HepG2 (cell line): ENCODE data around the gene HELZ2. TPM values are rescaled to one million over a fixed set of nuclear protein-coding genes. Genes with fewer than 3 reads are reported as not detected.

Source experiments
- ATAC-seq: fragments of 200-7000 bp; cut with Tn5 transposase; 3 replicates; pipeline ENCODE4 v1.9.1; 2020; ENCODE audit warnings: mild to moderate bottlenecking, moderate library complexity
- BruUV-seq: library from RNA; stranded (reverse); fragments of 400-500 nt; replicated peaks from 2 replicates; lab custom pipeline; 2021; lab: Mats Ljungman, UMichigan
- CTCF ChIA-PET: fragments of 300-600 bp; formaldehyde crosslinking; extraction: SDS; loops from one replicate; lab custom pipeline; 2021; ENCODE audit warnings: low total read pairs, inconsistent platforms, low intra/inter-chr PET ratio; lab: Yijun Ruan, JAX
- POLR2A ChIA-PET: fragments of 350-600 bp; sonication (Branson Sonifier 250); formaldehyde crosslinking; loops from one replicate; lab custom pipeline; 2020; ENCODE audit warnings: antibody characterized with exemption, inconsistent platforms; lab: Yijun Ruan, JAX
- DNase-seq: peaks from one replicate; pipeline ENCODE4 v3.0.0-alpha.2; 2015; ENCODE audit warnings: low spot score
- FAIRE-seq: peaks from 3 replicates; lab custom pipeline; 2011; peaks lifted over from hg19 to GRCh38; lab: Jason Lieb, UNC
- H2AFZ ChIP-seq: one replicate; pipeline ENCODE4 v1.6.1; 2011; ENCODE audit warnings: low read length, inconsistent platforms
- H3K27ac ChIP-seq: fragments of 300-600 bp; 3 replicates; pipeline ENCODE4 v1.8.0; 2011; ENCODE audit warnings: mixed run types, mild to moderate bottlenecking, mixed read lengths, low read length, inconsistent platforms; ENCODE audit not compliant: insufficient read depth; ENCODE audit errors: extremely low read length
- H3K27me3 ChIP-seq, 2 experiments: fragments of 200-600 bp in 1 of 2; 2 replicates in 1 of 2; 3 replicates in 1 of 2; pipeline versions ENCODE4 v1.6.0 to v1.8.0; 2011; ENCODE audit warnings: low read length in 2 of 2, mild to moderate bottlenecking in 2 of 2, moderate library complexity in 2 of 2, inconsistent platforms in 1 of 2; ENCODE audit not compliant: insufficient read depth in 2 of 2, control insufficient read depth in 1 of 2
- H3K36me3 ChIP-seq, 2 experiments: fragments of 200-600 bp in 1 of 2; replicated peaks in 1 of 2; 2 replicates in 1 of 2; 3 replicates in 1 of 2; pipeline versions ENCODE4 v1.5.1 to v1.8.0; 2011; ENCODE audit warnings: low read length in 2 of 2, inconsistent platforms in 1 of 2; ENCODE audit not compliant: insufficient read depth in 2 of 2, control insufficient read depth in 1 of 2
- H3K4me1 ChIP-seq: 2 replicates; pipeline ENCODE4 v1.5.1; 2012; ENCODE audit warnings: low read length, inconsistent platforms; ENCODE audit not compliant: insufficient read depth
- H3K4me2 ChIP-seq: 2 replicates; pipeline ENCODE4 v1.6.0; 2011; ENCODE audit warnings: low read depth, low read length, inconsistent platforms
- H3K4me3 ChIP-seq, 3 experiments: fragments of 200-600 bp in 1 of 3; sonication (generic), shearing (Covaris generic) in 1 of 3; replicated peaks in 1 of 3; 2 replicates each; pipeline ENCODE4 v1.5.1; 2011 to 2016; ENCODE audit warnings: low read length in 3 of 3, inconsistent platforms in 2 of 3, low read depth in 2 of 3, mild to moderate bottlenecking in 2 of 3, control low read depth in 1 of 3, mixed read lengths in 1 of 3; ENCODE audit not compliant: insufficient read depth in 1 of 3
- H3K79me2 ChIP-seq: one replicate; pipeline ENCODE4 v1.6.1; 2011; ENCODE audit warnings: low read length, inconsistent platforms; ENCODE audit not compliant: insufficient read depth
- H3K9ac ChIP-seq: 2 replicates; pipeline ENCODE4 v1.6.0; 2011; ENCODE audit warnings: mild to moderate bottlenecking, low read depth, low read length, inconsistent platforms; ENCODE audit not compliant: insufficient read depth
- H3K9me3 ChIP-seq: 2 replicates; pipeline ENCODE4 v1.5.1; 2012; ENCODE audit warnings: mild to moderate bottlenecking, low read length
- H4K20me1 ChIP-seq: 2 replicates; pipeline ENCODE4 v1.6.0; 2011; ENCODE audit warnings: inconsistent platforms, mild to moderate bottlenecking, low read length, moderate library complexity; ENCODE audit not compliant: insufficient read depth
- AGO1 ChIP-seq: fragments of 200-400 bp; formaldehyde crosslinking; IDR thresholded peaks from 2 replicates; pipeline ENCODE4 v1.6.1; 2017; ENCODE audit warnings: mild to moderate bottlenecking, low read depth, low read length, moderate library complexity; ENCODE audit not compliant: poor library complexity, severe bottlenecking
- GPN1 ChIP-seq: sonication (generic); formaldehyde crosslinking; IDR thresholded peaks from 2 replicates; pipeline ENCODE4 v1.5.1; 2020; ENCODE audit warnings: missing genetic modification reagents, borderline replicate concordance
- HES4 ChIP-seq: sonication (generic); formaldehyde crosslinking; IDR thresholded peaks from 2 replicates; pipeline ENCODE4 v1.9.0; 2021; ENCODE audit warnings: mild to moderate bottlenecking, missing genetic modification reagents, borderline replicate concordance
- SIN3B ChIP-seq: fragments of 150-350 bp; IDR thresholded peaks from 2 replicates; pipeline ENCODE4 v1.6.1; 2014; ENCODE audit warnings: low read length
- TAF1 ChIP-seq: sonication (generic); formaldehyde crosslinking; IDR thresholded peaks from 2 replicates; pipeline ENCODE4 v1.4.0; 2020; ENCODE audit warnings: missing genetic modification reagents
- WIZ ChIP-seq: sonication (generic); formaldehyde crosslinking; IDR thresholded peaks from 2 replicates; pipeline ENCODE4 v1.5.1; 2020; ENCODE audit warnings: mild to moderate bottlenecking, missing genetic modification reagents
- ZNF547 ChIP-seq: sonication (generic); formaldehyde crosslinking; IDR thresholded peaks from 2 replicates; pipeline ENCODE4 v1.5.1; 2020; ENCODE audit warnings: mild to moderate bottlenecking, missing genetic modification reagents
- WGBS: methylation state at CpG from one replicate; pipeline ENCODE4 v1.1.6; 2017; ENCODE audit warnings: low lambda C conversion rate; 5-methylcytosine and 5-hydroxymethylcytosine counted together
- in situ Hi-C: cut with HindIII; loops from 2 replicates; pipeline ENCODE4 v1.10.0; 2017; ENCODE audit warnings: low pct_unique_long_range_greater_than_20kb; ENCODE audit not compliant: extremely low pct_ligation_motif_present
- intact Hi-C: fragments of 100-400 bp; cut with micrococcal nuclease; formaldehyde crosslinking; loops from one replicate; pipeline ENCODE4 v1.10.0; 2022; ENCODE audit not compliant: unreplicated experiment
- polyA plus RNA-seq, 8 experiments: library from polyadenylated mRNA; depleted of rRNA in 3 of 8; stranded (reverse) in 7 of 8; unstranded in 1 of 8; fragments of >200 nt; fragmentation: Illumina TruSeq in 4 of 8; extraction: Trizol in 4 of 8; gene quantifications; 2 replicates each; pipeline versions ENCODE4 v1.2.1 to v1.2.3, GENCODE V29; 2011 to 2016; ENCODE audit warnings: low read depth in 4 of 8, missing spikeins in 1 of 8, mixed read lengths in 1 of 8; ENCODE audit not compliant: insufficient read depth in 1 of 8
- total RNA-seq, 5 experiments: library from RNA; depleted of rRNA; stranded (reverse); fragments of >200 nt; fragmentation: Illumina TruSeq; extraction: Trizol; gene quantifications; 2 replicates each; pipeline ENCODE4 v1.2.3, GENCODE V29; 2016; ENCODE audit warnings: low read depth in 1 of 5
- TF ChIP-seq, protein P1 (sequence below): sonication (generic); formaldehyde crosslinking; IDR thresholded peaks from 2 replicates; pipeline ENCODE4 v1.4.0; 2020; ENCODE audit warnings: missing genetic modification reagents, mild to moderate bottlenecking, borderline replicate concordance
- TF ChIP-seq, protein P2 (sequence below): sonication (generic); formaldehyde crosslinking; IDR thresholded peaks from 2 replicates; pipeline ENCODE4 v1.4.0; 2020; ENCODE audit warnings: mild to moderate bottlenecking, missing genetic modification reagents
- TF ChIP-seq, protein P3 (sequence below): sonication (generic); formaldehyde crosslinking; IDR thresholded peaks from 2 replicates; pipeline ENCODE4 v1.4.0; 2020; ENCODE audit warnings: mild to moderate bottlenecking, missing genetic modification reagents, borderline replicate concordance

The HELZ2 gene
- total and polyA plus RNA-seq, 2 of the 13 experiments (the other 11 are each of a cell fraction or from before 2014, with no cell fraction given): 9.6 to 10.1 TPM

GRCh38 chr20:63572788-63573646 is 1.0 kb downstream of the HELZ2 start (continued):
- TF ChIP-seq, protein P1, sequence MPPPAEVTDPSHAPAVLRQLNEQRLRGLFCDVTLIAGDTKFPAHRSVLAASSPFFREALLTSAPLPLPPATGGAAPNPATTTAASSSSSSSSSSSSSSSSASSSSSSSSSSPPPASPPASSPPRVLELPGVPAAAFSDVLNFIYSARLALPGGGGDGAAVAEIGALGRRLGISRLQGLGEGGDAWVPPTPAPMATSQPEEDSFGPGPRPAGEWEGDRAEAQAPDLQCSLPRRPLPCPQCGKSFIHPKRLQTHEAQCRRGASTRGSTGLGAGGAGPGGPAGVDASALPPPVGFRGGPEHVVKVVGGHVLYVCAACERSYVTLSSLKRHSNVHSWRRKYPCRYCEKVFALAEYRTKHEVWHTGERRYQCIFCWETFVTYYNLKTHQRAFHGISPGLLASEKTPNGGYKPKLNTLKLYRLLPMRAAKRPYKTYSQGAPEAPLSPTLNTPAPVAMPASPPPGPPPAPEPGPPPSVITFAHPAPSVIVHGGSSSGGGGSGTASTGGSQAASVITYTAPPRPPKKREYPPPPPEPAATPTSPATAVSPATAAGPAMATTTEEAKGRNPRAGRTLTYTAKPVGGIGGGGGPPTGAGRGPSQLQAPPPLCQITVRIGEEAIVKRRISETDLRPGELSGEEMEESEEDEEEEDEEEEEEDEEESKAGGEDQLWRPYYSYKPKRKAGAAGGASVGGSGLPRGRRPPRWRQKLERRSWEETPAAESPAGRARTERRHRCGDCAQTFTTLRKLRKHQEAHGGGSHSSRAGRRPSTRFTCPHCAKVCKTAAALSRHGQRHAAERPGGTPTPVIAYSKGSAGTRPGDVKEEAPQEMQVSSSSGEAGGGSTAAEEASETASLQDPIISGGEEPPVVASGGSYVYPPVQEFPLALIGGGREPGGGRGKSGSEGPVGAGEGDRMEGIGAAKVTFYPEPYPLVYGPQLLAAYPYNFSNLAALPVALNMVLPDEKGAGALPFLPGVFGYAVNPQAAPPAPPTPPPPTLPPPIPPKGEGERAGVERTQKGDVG: peak; percentile 67; the same call in 1 of the 2 replicates
- TF ChIP-seq GPN1 (no peak; the same call in 1 of the 2 replicates), TAF1 (peak; percentile 29)
- TF ChIP-seq, protein P2, sequence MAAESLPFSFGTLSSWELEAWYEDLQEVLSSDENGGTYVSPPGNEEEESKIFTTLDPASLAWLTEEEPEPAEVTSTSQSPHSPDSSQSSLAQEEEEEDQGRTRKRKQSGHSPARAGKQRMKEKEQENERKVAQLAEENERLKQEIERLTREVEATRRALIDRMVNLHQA (CRISPR knock-in tag): no peak

DNA sequence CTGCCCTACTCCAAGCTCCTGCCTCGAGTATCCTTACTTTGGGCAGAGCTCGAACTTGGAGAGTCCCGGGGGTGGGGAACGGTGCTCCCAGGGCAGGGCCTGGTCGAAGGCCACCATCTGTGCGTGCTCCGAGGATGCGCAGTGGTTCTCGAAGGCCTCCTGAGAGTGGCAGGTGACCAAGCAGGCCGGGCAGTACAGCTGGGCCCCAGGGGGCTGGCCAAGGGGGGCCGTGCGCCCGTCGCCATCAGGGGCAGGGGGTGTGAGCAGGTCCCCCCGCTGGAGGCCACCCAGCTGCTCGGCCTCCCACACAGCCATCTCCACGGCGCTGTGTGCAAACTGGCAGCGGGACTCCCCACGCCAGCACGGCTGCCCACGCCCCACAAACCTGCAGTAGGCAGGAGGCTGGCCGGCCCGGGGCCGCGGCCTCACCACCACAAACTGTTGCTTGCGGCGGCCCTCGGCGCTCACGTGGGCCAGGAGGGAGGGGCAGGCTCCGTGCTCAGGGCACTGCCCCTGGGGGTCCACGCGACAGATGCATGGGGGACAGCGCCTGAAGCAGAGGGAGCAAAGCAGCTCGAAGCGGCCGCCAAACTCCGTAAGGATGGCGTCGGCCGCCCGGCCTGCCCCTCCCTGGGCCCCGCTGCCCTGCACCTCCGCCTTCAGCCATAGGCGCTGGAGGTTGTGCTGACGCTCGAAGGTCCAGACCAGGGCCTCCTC is 1.8 kb downstream of the HELZ2 start:
- Histone ChIP-seq H4K20me1 (peaks cover 2% of the 10 kb centered on the region; the same call in 1 of the 2 replicates), H3K27ac (no peak overlapping the region), H3K4me3 (no peak overlapping the region; a peak in 1 of 6 replicates), H3K27me3 (peaks cover 0 to 5% of the 10 kb centered on the region in 2 experiments; a peak in 1 of 5 replicates), H3K9ac (no peak overlapping the region; the same call in 1 of the 2 replicates), H3K9me3 (no peaks in the 10 kb centered on the region), H3K4me2 (no peak overlapping the region), H3K4me1 (peaks cover 40% of the 10 kb centered on the region), H3K79me2 (no peaks in the 10 kb centered on the region), H2AFZ (no peak overlapping the region), H3K36me3 (no peaks in the 10 kb centered on the region)
- DNase-seq (no peak), FAIRE-seq (no peak), ATAC-seq (no peak)
- WGBS: 97% methylated on average over 41 of the region's 48 CpGs
- CTCF ChIA-PET: interaction anchor here (2.8 kb wide), 1 partner anchor 34 kb away, joined by 22 read pairs; the partner anchor contains the start of gene PTK6
- POLR2A ChIA-PET: interaction anchor here (2.6 kb wide), 1 partner anchor 11 kb away, joined by 19 read pairs; no protein-coding TSS in a partner anchor
- BruUV-seq: no TSS peak
- intact Hi-C loops: no loop called here
- in situ Hi-C loops: no loop called here
- no peak for TF ChIP-seq ZNF547
- TF ChIP-seq SIN3B: no peak
- TF ChIP-seq, protein P3, sequence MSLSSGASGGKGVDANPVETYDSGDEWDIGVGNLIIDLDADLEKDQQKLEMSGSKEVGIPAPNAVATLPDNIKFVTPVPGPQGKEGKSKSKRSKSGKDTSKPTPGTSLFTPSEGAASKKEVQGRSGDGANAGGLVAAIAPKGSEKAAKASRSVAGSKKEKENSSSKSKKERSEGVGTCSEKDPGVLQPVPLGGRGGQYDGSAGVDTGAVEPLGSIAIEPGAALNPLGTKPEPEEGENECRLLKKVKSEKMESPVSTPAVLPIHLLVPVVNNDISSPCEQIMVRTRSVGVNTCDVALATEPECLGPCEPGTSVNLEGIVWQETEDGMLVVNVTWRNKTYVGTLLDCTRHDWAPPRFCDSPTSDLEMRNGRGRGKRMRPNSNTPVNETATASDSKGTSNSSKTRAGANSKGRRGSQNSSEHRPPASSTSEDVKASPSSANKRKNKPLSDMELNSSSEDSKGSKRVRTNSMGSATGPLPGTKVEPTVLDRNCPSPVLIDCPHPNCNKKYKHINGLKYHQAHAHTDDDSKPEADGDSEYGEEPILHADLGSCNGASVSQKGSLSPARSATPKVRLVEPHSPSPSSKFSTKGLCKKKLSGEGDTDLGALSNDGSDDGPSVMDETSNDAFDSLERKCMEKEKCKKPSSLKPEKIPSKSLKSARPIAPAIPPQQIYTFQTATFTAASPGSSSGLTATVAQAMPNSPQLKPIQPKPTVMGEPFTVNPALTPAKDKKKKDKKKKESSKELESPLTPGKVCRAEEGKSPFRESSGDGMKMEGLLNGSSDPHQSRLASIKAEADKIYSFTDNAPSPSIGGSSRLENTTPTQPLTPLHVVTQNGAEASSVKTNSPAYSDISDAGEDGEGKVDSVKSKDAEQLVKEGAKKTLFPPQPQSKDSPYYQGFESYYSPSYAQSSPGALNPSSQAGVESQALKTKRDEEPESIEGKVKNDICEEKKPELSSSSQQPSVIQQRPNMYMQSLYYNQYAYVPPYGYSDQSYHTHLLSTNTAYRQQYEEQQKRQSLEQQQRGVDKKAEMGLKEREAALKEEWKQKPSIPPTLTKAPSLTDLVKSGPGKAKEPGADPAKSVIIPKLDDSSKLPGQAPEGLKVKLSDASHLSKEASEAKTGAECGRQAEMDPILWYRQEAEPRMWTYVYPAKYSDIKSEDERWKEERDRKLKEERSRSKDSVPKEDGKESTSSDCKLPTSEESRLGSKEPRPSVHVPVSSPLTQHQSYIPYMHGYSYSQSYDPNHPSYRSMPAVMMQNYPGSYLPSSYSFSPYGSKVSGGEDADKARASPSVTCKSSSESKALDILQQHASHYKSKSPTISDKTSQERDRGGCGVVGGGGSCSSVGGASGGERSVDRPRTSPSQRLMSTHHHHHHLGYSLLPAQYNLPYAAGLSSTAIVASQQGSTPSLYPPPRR: no peak
- TF ChIP-seq HES4: peak; percentile 48; the same call in 1 of the 2 replicates
- TF ChIP-seq WIZ (CRISPR knock-in tag): no peak
- peak; percentile 7 for TF ChIP-seq AGO1
